ENCODE results near the gene TBC1D16.
A peak's percentile ranks its signal among the peaks of the same experiment; 100 is the strongest.

TBC1D16 gene

DNA sequence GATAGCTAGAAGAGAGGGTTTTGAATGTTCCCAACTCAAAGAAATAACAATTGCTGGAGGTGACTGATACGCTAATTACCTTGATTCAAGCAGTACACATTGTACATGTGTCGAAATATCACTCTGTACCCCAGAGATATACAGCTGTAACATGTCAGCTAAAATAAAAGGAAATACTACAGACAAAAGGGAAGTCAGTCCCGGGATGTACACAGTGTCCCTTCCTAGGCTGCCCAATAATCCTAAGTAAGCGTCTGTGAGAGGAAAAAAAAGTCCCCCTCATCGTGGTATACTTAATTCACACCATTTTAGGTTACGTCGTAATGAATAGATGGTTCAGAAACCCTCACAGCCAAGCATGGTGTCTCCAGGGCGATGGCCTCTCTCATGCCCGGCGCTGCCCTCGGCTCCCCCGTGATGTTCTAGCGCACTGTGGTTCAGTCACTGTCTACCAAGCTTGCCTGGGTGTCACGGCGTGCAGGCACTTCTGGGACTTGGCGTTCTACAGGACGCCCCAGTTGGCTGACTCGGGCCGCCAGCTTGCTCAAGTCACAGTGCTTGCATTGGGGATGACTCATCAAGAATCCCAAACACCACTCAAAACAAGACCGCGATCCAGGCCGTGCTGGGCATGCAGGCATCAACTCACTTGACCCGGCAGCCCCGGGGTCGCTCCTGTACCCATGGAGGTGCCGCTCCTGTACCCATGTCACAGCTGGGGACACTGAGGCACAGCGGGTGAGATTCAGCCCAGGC, 28.3 kb upstream of the TBC1D16 start:
- no peak overlapping the region for H3K4me3 ChIP-seq (ENCODE audit: low read depth, low read length)
- TF ChIP-seq, protein P1, sequence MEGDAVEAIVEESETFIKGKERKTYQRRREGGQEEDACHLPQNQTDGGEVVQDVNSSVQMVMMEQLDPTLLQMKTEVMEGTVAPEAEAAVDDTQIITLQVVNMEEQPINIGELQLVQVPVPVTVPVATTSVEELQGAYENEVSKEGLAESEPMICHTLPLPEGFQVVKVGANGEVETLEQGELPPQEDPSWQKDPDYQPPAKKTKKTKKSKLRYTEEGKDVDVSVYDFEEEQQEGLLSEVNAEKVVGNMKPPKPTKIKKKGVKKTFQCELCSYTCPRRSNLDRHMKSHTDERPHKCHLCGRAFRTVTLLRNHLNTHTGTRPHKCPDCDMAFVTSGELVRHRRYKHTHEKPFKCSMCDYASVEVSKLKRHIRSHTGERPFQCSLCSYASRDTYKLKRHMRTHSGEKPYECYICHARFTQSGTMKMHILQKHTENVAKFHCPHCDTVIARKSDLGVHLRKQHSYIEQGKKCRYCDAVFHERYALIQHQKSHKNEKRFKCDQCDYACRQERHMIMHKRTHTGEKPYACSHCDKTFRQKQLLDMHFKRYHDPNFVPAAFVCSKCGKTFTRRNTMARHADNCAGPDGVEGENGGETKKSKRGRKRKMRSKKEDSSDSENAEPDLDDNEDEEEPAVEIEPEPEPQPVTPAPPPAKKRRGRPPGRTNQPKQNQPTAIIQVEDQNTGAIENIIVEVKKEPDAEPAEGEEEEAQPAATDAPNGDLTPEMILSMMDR (conservative IDR thresholded peaks at IDR 0.05; ENCODE audit: low read depth, low read length), result no peak
- peak; percentile 76 for DNase-seq (ENCODE audit: low read depth)

DNA sequence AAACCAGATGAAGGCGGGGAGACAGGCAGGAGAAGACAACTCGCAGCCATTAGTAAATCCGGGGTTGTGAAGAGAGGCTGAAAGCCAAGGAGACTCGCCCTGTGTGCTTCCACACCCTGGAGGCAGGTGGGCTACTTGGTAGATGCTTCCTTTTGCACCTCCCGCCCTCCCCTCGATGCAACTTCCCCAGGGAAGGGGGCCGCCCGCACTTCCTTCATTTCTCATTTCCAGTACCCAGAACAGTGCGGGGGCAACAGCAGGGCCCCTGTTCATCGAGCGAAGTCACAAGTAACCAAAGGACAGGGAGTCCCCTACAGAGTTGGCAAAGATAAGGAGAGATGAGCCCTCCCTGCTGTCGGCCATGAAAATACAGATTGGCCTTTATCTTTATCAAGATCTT, 25.7 kb upstream of the TBC1D16 start:
- no peak overlapping the region for H3K4me3 ChIP-seq (ENCODE audit: low read depth, low read length)
- DNase-seq (ENCODE audit: low read depth), result no peak
- TF ChIP-seq, protein P1 (conservative IDR thresholded peaks at IDR 0.05; ENCODE audit: low read depth, low read length), result no peak

DNA sequence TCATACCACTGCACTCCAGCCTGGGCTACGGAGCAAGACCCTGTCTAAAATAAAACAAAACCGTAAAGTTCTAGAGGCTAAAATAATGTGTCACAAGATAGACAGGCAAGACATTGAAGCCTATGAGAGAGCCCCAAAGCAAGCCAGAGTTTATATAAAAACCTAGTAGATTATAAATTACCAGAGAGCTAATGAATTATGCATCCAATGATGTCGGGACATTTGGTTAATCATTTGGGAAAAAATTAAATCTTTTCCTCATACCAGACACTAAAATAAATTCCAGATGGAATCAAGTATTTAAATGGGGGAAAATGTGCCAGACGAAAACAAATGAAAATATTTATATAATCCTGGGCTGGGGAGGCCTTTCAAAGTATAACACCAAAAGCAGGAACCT, 25.0 kb upstream of the TBC1D16 start:
- no peak overlapping the region for H3K4me3 ChIP-seq (ENCODE audit: low read depth, low read length)
- DNase-seq (ENCODE audit: low read depth), result no peak
- TF ChIP-seq, protein P1 (conservative IDR thresholded peaks at IDR 0.05; ENCODE audit: low read depth, low read length), result no peak

DNA sequence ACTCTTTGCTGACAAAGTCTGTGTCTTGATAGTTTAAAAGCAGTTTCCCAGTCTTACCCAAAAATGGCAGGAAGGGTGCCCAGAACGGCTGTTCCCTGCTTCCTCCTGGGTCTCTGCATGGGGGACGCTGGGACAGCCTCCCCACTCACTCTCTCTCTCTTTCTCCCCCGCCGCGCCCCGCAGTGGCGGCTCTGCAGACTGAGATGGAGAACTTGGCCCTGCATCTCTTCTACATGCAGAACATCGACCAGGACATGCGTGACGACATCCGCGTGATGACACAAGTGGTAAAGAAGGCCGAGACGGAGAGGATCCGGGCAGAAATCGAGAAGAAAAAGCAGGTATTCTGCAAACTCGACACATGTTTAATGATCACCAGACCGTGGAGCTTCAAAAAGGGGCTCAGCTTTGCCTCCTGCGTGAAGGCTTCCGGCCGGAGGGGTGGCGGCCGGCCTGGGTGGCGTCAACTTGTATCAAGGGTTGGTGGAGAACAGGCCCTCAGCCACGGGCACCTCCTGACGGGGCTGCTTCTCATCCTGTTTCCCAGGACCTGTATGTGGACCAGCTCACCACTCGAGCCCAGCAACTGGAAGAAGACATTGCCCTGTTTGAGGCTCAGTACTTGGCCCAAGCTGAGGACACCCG, 22.8 kb upstream of the TBC1D16 start:
- TF ChIP-seq, protein P1 (conservative IDR thresholded peaks at IDR 0.05; ENCODE audit: low read depth, low read length), result no peak
- DNase-seq (ENCODE audit: low read depth), result no peak

DNA sequence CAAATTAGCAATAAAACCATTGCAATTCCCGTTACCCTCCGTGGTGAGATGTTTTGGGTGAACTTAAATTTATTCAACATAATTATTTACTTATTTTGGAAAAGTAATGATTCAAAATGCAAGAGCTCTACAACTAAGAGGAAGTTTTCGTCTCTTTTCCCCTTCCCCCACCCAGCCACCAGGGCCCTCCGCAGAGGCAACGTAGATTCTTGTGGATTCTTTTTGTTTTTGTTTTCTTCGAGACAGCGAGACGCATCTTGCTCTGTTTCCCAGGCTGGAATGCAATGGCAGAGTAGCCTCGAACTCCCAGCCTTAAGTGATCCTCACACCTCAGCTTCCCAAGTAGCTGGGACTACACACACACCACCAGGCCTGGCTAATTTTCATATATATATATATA, 19.9 kb upstream of the TBC1D16 start:
- TF ChIP-seq, protein P1 (conservative IDR thresholded peaks at IDR 0.05; ENCODE audit: low read depth, low read length), result no peak
- H3K4me3 ChIP-seq (ENCODE audit: low read depth, low read length), result no peak overlapping the region
- DNase-seq (ENCODE audit: low read depth), result no peak

More for the DNA sequence above, 22.8 kb upstream of the TBC1D16 start:
- no peak overlapping the region for H3K4me3 ChIP-seq (ENCODE audit: low read depth, low read length)

DNA sequence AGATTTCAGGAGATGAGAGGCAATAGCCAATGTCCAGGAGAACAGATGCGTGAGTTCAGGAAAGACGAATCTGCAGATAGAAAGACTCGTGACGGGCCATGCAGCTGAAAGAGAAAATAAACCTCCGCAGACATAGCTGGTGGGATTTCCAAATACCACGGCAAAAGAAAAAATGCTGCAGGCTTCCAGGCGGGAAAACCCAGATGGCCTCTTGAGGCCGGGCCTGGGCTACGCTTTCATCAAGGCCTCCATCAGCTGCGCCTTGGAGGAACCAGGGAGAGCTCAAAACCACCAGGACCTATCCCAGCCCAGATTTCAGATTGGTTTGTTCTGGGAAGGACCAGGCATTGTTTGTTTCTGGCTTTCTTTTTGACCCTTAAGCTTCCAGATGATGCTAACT, 17.4 kb upstream of the TBC1D16 start:
- TF ChIP-seq, protein P1 (conservative IDR thresholded peaks at IDR 0.05; ENCODE audit: low read depth, low read length), result no peak
- no peak for DNase-seq (ENCODE audit: low read depth)
- H3K4me3 ChIP-seq (ENCODE audit: low read depth, low read length), result no peak overlapping the region

DNA sequence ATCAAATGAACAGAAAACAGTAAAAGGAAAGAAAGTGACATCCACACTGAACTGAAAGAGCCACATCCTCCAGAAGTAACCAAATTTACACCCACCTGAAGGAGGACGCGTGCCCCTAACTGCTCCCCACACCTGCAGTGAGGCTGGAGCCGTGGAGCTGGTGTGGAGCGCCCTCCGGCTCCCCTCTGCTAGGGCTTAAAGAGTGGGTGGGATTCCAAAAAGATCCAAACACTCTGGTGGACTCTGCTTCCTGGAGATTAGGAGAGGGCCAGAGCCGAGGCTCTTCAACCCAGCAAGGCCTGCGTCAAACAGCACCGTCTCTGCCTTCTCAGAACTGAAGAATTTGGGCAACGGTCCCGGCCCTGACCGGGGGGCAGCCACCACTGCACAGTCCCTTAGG, 16.0 kb upstream of the TBC1D16 start:
- TF ChIP-seq, protein P1 (conservative IDR thresholded peaks at IDR 0.05; ENCODE audit: low read depth, low read length), result no peak

More for the DNA sequence above, 16.0 kb upstream of the TBC1D16 start:
- DNase-seq (ENCODE audit: low read depth), result no peak
- H3K4me3 ChIP-seq (ENCODE audit: low read depth, low read length), result no peak overlapping the region
